A673 (cell line): ENCODE data around the gene ADAMTS2. TPM values are rescaled to one million over a fixed set of nuclear protein-coding genes. Genes with fewer than 3 reads are reported as not detected.

Experiments
- BruUV-seq: library from RNA; stranded (reverse); fragments of 400-500 nt; replicated peaks from 2 replicates; lab custom pipeline; 2021; lab: Mats Ljungman, UMichigan
- CTCF ChIA-PET: fragments of 300-600 bp; sonication (Branson Sonifier 250); formaldehyde crosslinking; loops from one replicate; lab custom pipeline; 2022; ENCODE audit warnings: antibody characterized with exemption; lab: Charles Lee
- POLR2A ChIA-PET: fragments of 300-600 bp; sonication (Branson Sonifier 250); formaldehyde crosslinking; loops from one replicate; lab custom pipeline; 2022; ENCODE audit warnings: antibody characterized with exemption; ENCODE audit not compliant: low non-redundant PET; lab: Charles Lee
- DNase-seq: peaks from one replicate; pipeline ENCODE4 v3.0.0-alpha.2; 2015; ENCODE audit warnings: low spot score
- H3K27ac ChIP-seq: fragments of 200-600 bp; sonication (generic); 2 replicates; pipeline ENCODE4 v1.5.1; 2016; ENCODE audit warnings: mixed run types, low read depth, mild to moderate bottlenecking, mixed read lengths, antibody characterized with exemption, low read length; ENCODE audit not compliant: poor library complexity, severe bottlenecking
- H3K27me3 ChIP-seq: fragments of 200-600 bp; sonication (generic); replicated peaks from 2 replicates; pipeline ENCODE4 v1.6.1; 2017; ENCODE audit warnings: mixed run types, low read depth, mild to moderate bottlenecking, mixed read lengths, antibody characterized with exemption, low read length; ENCODE audit not compliant: insufficient read depth, poor library complexity
- H3K36me3 ChIP-seq: fragments of 200-600 bp; sonication (generic); 2 replicates; pipeline ENCODE4 v1.6.1; 2016; ENCODE audit warnings: mixed run types, mild to moderate bottlenecking, mixed read lengths, antibody characterized with exemption, low read length; ENCODE audit not compliant: insufficient read depth, poor library complexity, severe bottlenecking
- H3K4me1 ChIP-seq: fragments of 200-600 bp; sonication (generic); 2 replicates; pipeline ENCODE4 v1.6.1; 2017; ENCODE audit warnings: mixed run types, mild to moderate bottlenecking, mixed read lengths, antibody characterized with exemption, low read length; ENCODE audit not compliant: insufficient read depth, poor library complexity, severe bottlenecking
- H3K4me3 ChIP-seq: fragments of 200-600 bp; sonication (generic); 2 replicates; pipeline ENCODE4 v1.5.1; 2016; ENCODE audit warnings: low read depth, mixed run types, mild to moderate bottlenecking, mixed read lengths, low read length; ENCODE audit not compliant: poor library complexity, severe bottlenecking
- H3K9me3 ChIP-seq: fragments of 200-600 bp; sonication (generic); 2 replicates; pipeline ENCODE4 v1.6.1; 2016; ENCODE audit warnings: mixed run types, low read depth, mild to moderate bottlenecking, mixed read lengths, antibody characterized with exemption, low read length; ENCODE audit not compliant: poor library complexity, severe bottlenecking
- EZH2 ChIP-seq: fragments of 200-600 bp; sonication (generic); IDR thresholded peaks from 2 replicates; pipeline ENCODE4 v1.6.1; 2017; ENCODE audit warnings: borderline replicate concordance, low read depth, mild to moderate bottlenecking, mixed read lengths, antibody characterized with exemption, low read length; ENCODE audit not compliant: poor library complexity, severe bottlenecking
- intact Hi-C: fragments of 100-400 bp; cut with micrococcal nuclease; formaldehyde crosslinking; loops from one replicate; pipeline ENCODE4 v1.10.0; 2022; ENCODE audit not compliant: unreplicated experiment
- total RNA-seq: library from RNA; stranded (reverse); gene quantifications from 2 replicates; pipeline ENCODE4 v1.2.3, GENCODE V29; 2021
- TF ChIP-seq, protein P1 (sequence below): fragments of 300-800, 200-600 bp; sonication (generic); conservative IDR thresholded peaks from 2 replicates; pipeline ENCODE4 v1.5.1; 2017; ENCODE audit warnings: low read depth, mild to moderate bottlenecking, antibody characterized with exemption, low read length, moderate library complexity, mixed read lengths

Gene ADAMTS2
- total RNA-seq, 1 experiment from 2014 or later, result 0.39 TPM

DNA sequence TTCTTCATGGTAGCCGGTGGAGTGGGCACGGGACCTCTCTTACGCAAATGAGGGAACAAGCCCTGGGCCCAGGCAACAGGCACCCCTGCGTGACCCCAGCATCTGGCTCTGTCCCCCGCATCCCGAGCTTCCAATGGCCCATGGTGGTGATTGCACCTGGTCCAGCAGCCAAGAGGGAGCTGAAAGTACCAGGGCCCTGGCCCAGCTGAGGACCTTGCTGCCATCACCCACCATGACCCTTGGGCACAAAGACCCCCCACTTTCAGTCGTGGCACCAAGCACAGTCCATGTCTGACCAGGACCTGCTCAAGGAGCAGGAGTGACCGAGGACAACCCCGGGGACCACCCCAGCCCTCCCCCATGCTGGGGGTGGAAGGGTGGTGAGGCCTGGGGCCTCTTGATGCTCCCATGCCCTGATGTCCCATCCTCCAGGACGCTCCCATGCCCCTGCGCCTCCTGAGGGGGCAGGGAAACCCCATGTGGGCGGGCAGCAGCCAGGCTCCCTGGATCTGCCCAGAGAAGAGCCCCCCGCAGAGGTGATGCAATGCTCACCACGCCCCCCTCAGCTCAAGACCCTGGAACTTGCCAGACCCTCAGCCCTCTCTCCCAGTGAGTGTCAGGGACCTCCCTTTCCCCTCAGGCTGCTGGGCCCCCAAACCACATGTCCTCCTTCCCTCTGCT, 123.9 kb downstream of the ADAMTS2 start:
- DNase-seq, result no peak
- no peak for TF ChIP-seq EZH2
- POLR2A ChIA-PET, result no interaction called here
- no TSS peak for BruUV-seq
- H3K27ac ChIP-seq, result no peak overlapping the region
- no peaks in the 10 kb centered on the region for H3K9me3 ChIP-seq
- CTCF ChIA-PET, result no interaction called here
- H3K4me1 ChIP-seq, result no peaks in the 10 kb centered on the region
- H3K4me3 ChIP-seq, result no peak overlapping the region
- intact Hi-C loops, result no loop called here
- H3K27me3 ChIP-seq, result no peaks in the 10 kb centered on the region
- no peaks in the 10 kb centered on the region for H3K36me3 ChIP-seq

DNA sequence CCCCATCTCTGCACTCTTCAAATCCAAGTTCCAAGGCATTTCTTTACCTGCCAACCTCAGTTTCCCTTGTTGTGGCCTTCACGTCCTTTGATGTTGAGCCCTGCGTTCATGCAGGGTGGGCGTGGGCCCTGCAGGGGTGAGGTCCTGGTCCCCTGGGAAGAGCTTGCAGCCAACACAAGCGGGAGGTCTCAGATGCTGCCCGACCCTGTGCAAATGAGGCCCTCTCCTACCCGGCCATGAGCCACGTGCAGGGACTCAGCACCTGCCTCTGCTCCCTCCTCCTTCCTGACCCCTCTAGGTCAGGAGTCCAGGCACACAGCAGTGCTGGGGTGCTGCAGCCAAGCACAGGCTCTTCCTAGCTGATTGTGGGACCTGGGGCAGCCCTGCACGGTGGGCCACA, 124.5 kb downstream of the ADAMTS2 start:
- Histone ChIP-seq H3K4me1 (no peaks in the 10 kb centered on the region), H3K36me3 (no peaks in the 10 kb centered on the region), H3K27me3 (no peaks in the 10 kb centered on the region), H3K27ac (no peak overlapping the region), H3K4me3 (no peak overlapping the region), H3K9me3 (no peaks in the 10 kb centered on the region)
- POLR2A ChIA-PET, result no interaction called here
- CTCF ChIA-PET, result no interaction called here
- no TSS peak for BruUV-seq
- intact Hi-C loops, result no loop called here
- DNase-seq, result no peak
- TF ChIP-seq EZH2, result no peak
- TF ChIP-seq, protein P1, sequence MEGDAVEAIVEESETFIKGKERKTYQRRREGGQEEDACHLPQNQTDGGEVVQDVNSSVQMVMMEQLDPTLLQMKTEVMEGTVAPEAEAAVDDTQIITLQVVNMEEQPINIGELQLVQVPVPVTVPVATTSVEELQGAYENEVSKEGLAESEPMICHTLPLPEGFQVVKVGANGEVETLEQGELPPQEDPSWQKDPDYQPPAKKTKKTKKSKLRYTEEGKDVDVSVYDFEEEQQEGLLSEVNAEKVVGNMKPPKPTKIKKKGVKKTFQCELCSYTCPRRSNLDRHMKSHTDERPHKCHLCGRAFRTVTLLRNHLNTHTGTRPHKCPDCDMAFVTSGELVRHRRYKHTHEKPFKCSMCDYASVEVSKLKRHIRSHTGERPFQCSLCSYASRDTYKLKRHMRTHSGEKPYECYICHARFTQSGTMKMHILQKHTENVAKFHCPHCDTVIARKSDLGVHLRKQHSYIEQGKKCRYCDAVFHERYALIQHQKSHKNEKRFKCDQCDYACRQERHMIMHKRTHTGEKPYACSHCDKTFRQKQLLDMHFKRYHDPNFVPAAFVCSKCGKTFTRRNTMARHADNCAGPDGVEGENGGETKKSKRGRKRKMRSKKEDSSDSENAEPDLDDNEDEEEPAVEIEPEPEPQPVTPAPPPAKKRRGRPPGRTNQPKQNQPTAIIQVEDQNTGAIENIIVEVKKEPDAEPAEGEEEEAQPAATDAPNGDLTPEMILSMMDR, result no peak

DNA sequence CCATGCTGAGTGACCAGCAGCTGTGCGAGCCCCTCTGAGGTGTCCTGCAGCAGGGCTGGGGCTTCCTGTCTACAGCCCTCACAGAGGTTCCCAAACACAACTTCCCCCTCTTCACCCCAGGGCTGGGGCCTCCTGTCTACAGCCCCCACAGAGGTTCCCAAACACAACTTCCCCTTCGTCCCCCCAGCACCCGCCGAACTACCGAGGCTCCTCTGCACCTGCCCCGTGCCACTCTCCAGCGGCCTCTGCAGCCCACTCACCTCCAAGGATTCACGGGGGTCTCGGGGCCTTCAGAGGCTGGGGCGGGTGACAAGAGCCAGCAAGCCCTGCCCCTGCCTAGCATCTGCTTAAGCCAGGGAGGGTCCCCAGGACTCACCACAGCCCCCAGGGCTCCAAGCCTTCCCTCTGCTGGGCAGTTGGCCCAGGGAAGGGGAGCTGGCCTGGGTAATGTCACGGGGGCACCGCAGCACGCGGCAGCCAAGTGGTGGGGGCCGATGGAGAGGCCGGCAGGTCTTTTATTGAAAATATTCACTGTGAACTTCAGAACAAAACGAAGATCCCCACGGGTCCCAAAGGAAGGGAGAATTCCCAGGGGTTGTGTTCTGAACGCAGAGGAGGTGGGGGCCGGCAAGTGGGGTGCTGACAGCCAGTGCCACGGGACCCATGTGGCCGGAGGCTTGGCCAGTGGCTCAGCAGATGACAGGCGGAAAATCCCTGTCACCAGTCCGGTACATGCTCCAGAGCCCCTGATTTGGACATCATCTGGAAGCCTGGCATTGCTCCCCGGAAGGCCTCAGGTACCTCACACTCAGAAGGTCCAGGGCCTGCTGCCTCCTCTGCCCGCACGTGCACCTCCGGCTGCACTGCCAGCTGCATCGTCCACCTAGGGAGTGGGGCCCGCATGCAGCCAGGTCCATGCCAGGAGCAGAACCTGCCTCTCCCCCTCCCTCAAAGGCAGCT, 125.3 kb downstream of the ADAMTS2 start:
- Histone ChIP-seq H3K27ac (no peak overlapping the region), H3K27me3 (no peaks in the 10 kb centered on the region), H3K9me3 (no peaks in the 10 kb centered on the region), H3K4me1 (no peaks in the 10 kb centered on the region), H3K4me3 (no peak overlapping the region), H3K36me3 (no peaks in the 10 kb centered on the region)
- no TSS peak for BruUV-seq
- ChIA-PET POLR2A (no interaction called here), CTCF (no interaction called here)
- DNase-seq, result no peak
- intact Hi-C loops, result no loop called here
- TF ChIP-seq EZH2, result no peak
- TF ChIP-seq, protein P1, result no peak
